Activated CD8-positive, alpha-beta memory T cell treated with anti-CD3 and anti-CD28 coated beads, Interleukin-2, amount 50 U/mL, for 24 hours (primary cell): ENCODE data around the gene HNRNPA2B1.

Experiments
- DNase-seq: peaks from one replicate; pipeline ENCODE4 v3.0.0-alpha.2; 2020; ENCODE audit errors: extremely low read depth

HNRNPA2B1 gene

DNA sequence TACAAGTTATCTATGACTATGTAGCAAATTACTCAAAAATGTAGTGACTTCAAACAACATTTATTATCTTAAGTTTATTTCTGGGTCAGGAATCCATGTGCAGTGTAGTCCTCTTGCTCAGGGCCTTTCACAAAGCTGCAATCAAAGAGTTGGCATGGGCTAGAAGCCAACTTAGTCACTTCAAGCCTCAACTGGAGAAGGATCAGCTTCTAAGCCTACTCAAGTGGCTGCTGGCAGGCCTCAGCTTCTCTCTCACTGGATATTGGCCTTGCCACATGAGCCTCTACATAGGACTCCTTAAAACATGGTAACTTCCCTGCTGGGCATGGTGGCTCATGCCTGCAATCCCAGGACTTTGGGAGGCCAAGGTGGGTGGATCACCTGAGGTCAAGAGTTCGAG, 53.5 kb downstream of the HNRNPA2B1 start:
- no peak for DNase-seq

DNA sequence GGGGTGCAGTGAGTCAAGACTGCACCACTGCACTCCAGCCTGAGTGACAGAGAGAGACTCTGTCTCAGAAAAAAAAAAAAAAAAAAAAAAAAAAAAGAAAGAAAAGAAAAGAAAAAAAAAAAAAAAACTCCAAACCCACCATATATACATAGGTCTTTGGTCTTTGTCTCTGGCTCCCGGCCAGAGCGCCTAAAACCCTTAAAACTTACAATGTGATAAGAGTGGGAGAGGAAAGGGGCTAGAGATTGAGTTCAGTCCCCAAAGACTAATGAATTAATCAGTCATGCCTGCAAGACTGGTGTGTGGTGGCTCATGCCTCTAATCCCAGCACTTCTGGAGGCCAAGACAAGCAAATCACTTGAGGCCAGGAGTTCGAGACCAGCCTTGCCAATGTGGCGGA, 55.3 kb downstream of the HNRNPA2B1 start:
- no peak for DNase-seq

DNA sequence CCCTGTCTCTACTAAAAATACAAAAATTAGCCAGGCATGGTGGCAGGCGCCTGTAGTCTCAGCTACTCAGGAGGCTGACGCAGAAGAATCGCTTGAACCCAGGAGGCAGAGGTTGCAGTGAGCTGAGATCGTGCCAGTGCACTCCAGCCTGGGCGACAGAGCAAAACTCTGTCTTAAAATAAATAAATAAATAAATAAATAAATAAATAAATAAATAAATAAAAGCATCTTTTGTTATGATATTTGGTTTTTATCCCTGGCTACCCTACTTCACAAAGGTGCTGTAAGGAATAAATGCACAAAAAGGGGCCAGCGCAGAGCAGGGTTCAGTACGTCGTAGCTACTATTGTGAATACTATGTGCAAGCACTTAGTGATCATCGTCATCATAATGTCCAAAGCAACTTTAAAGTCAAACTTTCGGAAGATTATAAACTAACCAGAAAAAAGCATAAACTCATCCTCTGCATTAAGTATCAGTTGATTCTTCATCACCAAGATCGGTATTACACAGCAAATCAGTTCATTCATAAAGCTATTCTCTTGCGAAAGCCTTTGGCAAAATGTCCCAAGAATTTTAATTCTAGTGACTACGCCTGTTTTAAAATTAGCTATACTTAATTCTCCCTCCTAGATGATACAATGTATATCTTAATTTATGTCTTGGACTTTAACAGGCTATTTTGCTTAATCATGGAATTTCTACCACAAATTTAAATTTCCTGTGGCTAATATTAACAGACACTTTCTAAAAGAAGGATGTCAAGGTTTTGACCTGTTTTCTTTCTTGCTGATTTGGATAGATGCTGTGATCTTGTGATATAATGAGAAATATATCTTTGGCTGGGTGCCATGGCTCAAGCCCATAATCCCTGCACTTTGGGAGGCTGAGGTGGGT, 56.1 kb downstream of the HNRNPA2B1 start:
- DNase-seq, result no peak

DNA sequence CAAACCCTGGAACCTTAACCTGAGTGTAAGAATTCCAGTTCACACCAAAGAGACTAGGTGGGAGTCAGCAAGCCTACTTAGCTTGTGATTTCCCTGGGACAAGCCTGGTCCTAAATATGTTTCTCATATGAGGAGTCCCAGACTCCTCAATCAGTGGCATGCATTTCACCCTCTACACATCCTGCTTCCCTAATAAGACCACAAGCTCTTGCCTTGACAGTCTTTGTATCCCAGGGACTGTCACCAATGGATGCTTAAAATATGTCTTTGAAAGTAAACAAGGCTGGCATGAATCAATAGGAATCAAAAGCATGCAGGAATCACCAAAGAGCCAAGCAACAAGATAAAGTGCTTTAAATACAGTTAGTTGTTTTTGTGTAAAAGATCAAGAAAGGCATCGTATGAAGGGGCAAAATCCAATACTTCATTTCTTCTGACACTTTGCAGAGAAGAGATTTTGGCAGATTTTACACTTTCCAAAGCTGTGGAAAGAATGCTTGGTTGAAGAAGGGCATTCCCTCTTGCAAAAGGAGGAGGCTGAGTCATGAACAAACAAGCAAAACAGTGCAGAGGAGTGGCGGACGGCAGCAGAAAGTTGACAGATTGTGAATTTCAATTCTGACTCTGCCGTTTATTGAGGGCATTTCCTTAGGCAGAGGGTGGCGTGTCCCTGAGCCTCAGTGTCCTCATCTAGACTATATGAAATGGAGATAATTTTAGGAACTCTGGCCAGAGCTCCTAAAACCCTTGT, 57.1 kb downstream of the HNRNPA2B1 start:
- DNase-seq, result no peak

DNA sequence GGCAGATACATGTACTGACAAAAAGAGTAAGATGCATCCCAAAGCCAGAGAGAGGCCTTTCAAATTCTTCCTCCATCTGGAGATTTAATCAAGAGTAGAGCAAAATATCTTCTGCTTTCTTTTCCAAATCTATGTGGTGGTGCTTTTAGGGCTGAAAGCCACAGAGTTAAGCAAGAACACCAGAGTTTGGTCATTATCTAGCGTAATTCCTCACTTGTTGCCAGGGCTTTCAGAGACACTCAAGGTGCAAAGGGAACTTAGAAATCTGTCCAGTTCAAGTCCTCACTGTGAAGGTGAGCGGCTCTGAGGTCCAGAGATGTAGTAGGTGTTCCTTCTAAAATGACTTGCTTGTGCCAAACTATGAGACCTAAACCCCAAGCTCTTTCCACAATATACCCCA, 59.5 kb downstream of the HNRNPA2B1 start:
- DNase-seq, result no peak

DNA sequence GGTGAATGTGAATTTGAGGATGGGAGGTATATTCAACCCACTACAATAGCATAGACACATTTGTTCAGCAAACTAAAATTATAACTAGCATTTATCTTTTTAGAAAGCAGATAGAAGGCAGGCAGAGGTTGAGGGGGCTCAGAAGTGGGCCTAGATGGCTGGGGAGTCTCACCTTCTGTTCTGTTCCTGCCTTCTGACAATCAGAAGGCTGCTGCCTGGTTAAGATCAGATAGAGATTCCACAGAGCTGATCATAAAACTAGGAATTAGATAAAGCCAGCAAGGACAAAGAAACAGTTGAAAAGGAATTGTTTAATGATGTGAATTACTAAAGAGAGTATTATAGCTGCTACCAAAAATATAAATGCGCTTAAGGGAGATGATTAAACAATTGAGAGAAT, 60.2 kb downstream of the HNRNPA2B1 start:
- no peak for DNase-seq
